SJSA1 (cell line): ENCODE data around the gene RASA3. TPM values are rescaled to one million over a fixed set of nuclear protein-coding genes. Genes with fewer than 3 reads are reported as not detected.
"Not testable (repeated sequence)": the region's sequence is repeated elsewhere in the genome, so short reads cannot be mapped to it uniquely, and the experiment has no call there.

Experiments used
- DNase-seq, 2 experiments: peaks; one replicate each; pipeline ENCODE4 v3.0.0-alpha.2; 2015 to 2020; ENCODE audit warnings: low spot score in 2 of 2, low read depth in 1 of 2
- H3K27ac ChIP-seq: fragments of 250-450 bp; sonication (Bioruptor Pico); 2 replicates; pipeline ENCODE4 v1.5.1; 2020; ENCODE audit warnings: mild to moderate bottlenecking, moderate library complexity
- H3K27me3 ChIP-seq: fragments of 250-450 bp; sonication (Bioruptor Pico); replicated peaks from 2 replicates; pipeline ENCODE4 v1.5.1; 2020; ENCODE audit warnings: mild to moderate bottlenecking, moderate library complexity
- H3K36me3 ChIP-seq: fragments of 250-450 bp; sonication (Bioruptor Pico); 2 replicates; pipeline ENCODE4 v1.5.1; 2020; ENCODE audit warnings: mild to moderate bottlenecking
- H3K4me1 ChIP-seq: fragments of 250-450 bp; sonication (Bioruptor Pico); replicated peaks from 2 replicates; pipeline ENCODE4 v1.6.1; 2021; ENCODE audit warnings: mild to moderate bottlenecking
- H3K4me3 ChIP-seq: fragments of 250-450 bp; sonication (Bioruptor Pico); 2 replicates; pipeline ENCODE4 v1.5.1; 2020; ENCODE audit warnings: mild to moderate bottlenecking
- H3K9me3 ChIP-seq: fragments of 250-450 bp; sonication (Bioruptor Pico); replicated peaks from 2 replicates; pipeline ENCODE4 v1.5.1; 2020; ENCODE audit warnings: mild to moderate bottlenecking
- total RNA-seq: library from RNA; depleted of rRNA; stranded (reverse); fragments of >200 nt; shearing (Covaris generic); gene quantifications from 2 replicates; pipeline ENCODE4 v1.2.3, GENCODE V29; 2014

Gene RASA3
- total RNA-seq, 1 experiment from 2014 or later = 19.8 TPM

- DNase-seq = no peak
- H3K36me3 ChIP-seq = 0 out of 2 replicates have a peak, but pooled peaks cover 3% of the 10 kb centered on the region
- no peaks in the 10 kb centered on the region for H3K27me3 ChIP-seq
- H3K4me1 ChIP-seq = peaks cover 13% of the 10 kb centered on the region
- H3K27ac ChIP-seq = no peak overlapping the region
- H3K9me3 ChIP-seq = no peaks in the 10 kb centered on the region
- H3K4me3 ChIP-seq = no peak overlapping the region
Measured at GRCh38 chr13:114082849-114083645, 49.4 kb downstream of the RASA3 start.

- DNase-seq = no peak
- H3K9me3 ChIP-seq = no peaks in the 10 kb centered on the region
- 0 out of 2 replicates have a peak, but pooled peaks cover 3% of the 10 kb centered on the region for H3K36me3 ChIP-seq
- H3K27me3 ChIP-seq = no peaks in the 10 kb centered on the region
- peaks cover 15% of the 10 kb centered on the region for H3K4me1 ChIP-seq
- no peak overlapping the region for H3K4me3 ChIP-seq
- H3K27ac ChIP-seq = no peak overlapping the region
Measured at GRCh38 chr13:114081761-114082681, 50.4 kb downstream of the RASA3 start.

GRCh38 chr13:114080739-114081561 lies 51.5 kb downstream of the RASA3 start:
- Histone ChIP-seq H3K9me3 (no peaks in the 10 kb centered on the region), H3K27ac (no peak overlapping the region), H3K36me3 (0 out of 2 replicates have a peak, but pooled peaks cover 3% of the 10 kb centered on the region), H3K27me3 (no peaks in the 10 kb centered on the region), H3K4me1 (peaks cover 15% of the 10 kb centered on the region), H3K4me3 (no peak overlapping the region)
- DNase-seq = no peak

- H3K27me3 ChIP-seq = no peaks in the 10 kb centered on the region
- H3K27ac ChIP-seq = no peak overlapping the region
- H3K4me3 ChIP-seq = no peak overlapping the region
- no peaks in the 10 kb centered on the region for H3K9me3 ChIP-seq
- peaks cover 15% of the 10 kb centered on the region for H3K4me1 ChIP-seq
- peak in 1 of 2 experiments; percentile 30 for DNase-seq
- H3K36me3 ChIP-seq = 0 out of 2 replicates have a peak, but pooled peaks cover 3% of the 10 kb centered on the region
Measured at GRCh38 chr13:114079601-114080536, 52.6 kb downstream of the RASA3 start.

GRCh38 chr13:114078461-114079451 lies 53.7 kb downstream of the RASA3 start:
- Histone ChIP-seq H3K4me1 (peaks cover 15% of the 10 kb centered on the region), H3K36me3 (0 out of 2 replicates have a peak, but pooled peaks cover 7% of the 10 kb centered on the region), H3K4me3 (no peak overlapping the region), H3K27ac (peak overlapping the region; percentile 20), H3K9me3 (no peaks in the 10 kb centered on the region), H3K27me3 (no peaks in the 10 kb centered on the region)
- peak; percentile 78 to 80 for DNase-seq

- Histone ChIP-seq H3K9me3 (no peaks in the 10 kb centered on the region), H3K27ac (peak overlapping the region; percentile 20; the same call in 1 of the 2 replicates), H3K36me3 (0 out of 2 replicates have a peak, but pooled peaks cover 7% of the 10 kb centered on the region), H3K27me3 (no peaks in the 10 kb centered on the region), H3K4me3 (no peak overlapping the region), H3K4me1 (peaks cover 15% of the 10 kb centered on the region)
- no peak for DNase-seq
Measured at GRCh38 chr13:114077933-114078325, 54.5 kb downstream of the RASA3 start.

- H3K4me1 ChIP-seq = peaks cover 15% of the 10 kb centered on the region
- DNase-seq = no peak
- H3K9me3 ChIP-seq = no peaks in the 10 kb centered on the region
- H3K4me3 ChIP-seq = no peak overlapping the region
- no peak overlapping the region for H3K27ac ChIP-seq
- 0 out of 2 replicates have a peak, but pooled peaks cover 6% of the 10 kb centered on the region for H3K36me3 ChIP-seq
- H3K27me3 ChIP-seq = no peaks in the 10 kb centered on the region
Measured at GRCh38 chr13:114077099-114077932, 55.1 kb downstream of the RASA3 start.

GRCh38 chr13:114076329-114077090 lies 55.9 kb downstream of the RASA3 start:
- H3K4me1 ChIP-seq = peaks cover 15% of the 10 kb centered on the region
- H3K4me3 ChIP-seq = no peak overlapping the region
- no peaks in the 10 kb centered on the region for H3K9me3 ChIP-seq
- no peaks in the 10 kb centered on the region for H3K27me3 ChIP-seq
- no peak overlapping the region for H3K27ac ChIP-seq
- no peak for DNase-seq
- H3K36me3 ChIP-seq = peaks cover 8% of the 10 kb centered on the region; the same call in 1 of the 2 replicates

GRCh38 chr13:114075811-114076210 lies 56.6 kb downstream of the RASA3 start:
- H3K27ac ChIP-seq, H3K4me3 ChIP-seq, H3K9me3 ChIP-seq: not testable (repeated sequence)

GRCh38 chr13:114074671-114075315 lies 57.6 kb downstream of the RASA3 start:
- Histone ChIP-seq H3K9me3 (no peaks in the 10 kb centered on the region), H3K36me3 (peaks cover 14% of the 10 kb centered on the region; the same call in 1 of the 2 replicates), H3K4me1 (peaks cover 15% of the 10 kb centered on the region), H3K27ac (no peak overlapping the region), H3K27me3 (no peaks in the 10 kb centered on the region), H3K4me3 (no peak overlapping the region)
- no peak for DNase-seq

More at GRCh38 chr13:114075811-114076210, 56.6 kb downstream of the RASA3 start:
- Histone ChIP-seq H3K36me3 (peaks cover 14% of the 10 kb centered on the region; the same call in 1 of the 2 replicates), H3K4me1 (peaks cover 15% of the 10 kb centered on the region)
- not testable (repeated sequence) for DNase-seq, H3K27me3 ChIP-seq
